Dedifferentiated amniotic fluid mesenchymal stem cell (primary cell): ENCODE measurements around the gene HOXC11.

ENCODE experiments used
- DNase-seq: peaks from one replicate; pipeline ENCODE4 v3.0.0-alpha.2; 2016; ENCODE audit errors: extremely low spot score

HOXC11 gene

GRCh38 chr12:53942467-53942997 lies 30.4 kb upstream of the HOXC11 start:
- no peak for DNase-seq

- no peak for DNase-seq
Observed at GRCh38 chr12:53944209-53944608, 28.7 kb upstream of the HOXC11 start.

DNA sequence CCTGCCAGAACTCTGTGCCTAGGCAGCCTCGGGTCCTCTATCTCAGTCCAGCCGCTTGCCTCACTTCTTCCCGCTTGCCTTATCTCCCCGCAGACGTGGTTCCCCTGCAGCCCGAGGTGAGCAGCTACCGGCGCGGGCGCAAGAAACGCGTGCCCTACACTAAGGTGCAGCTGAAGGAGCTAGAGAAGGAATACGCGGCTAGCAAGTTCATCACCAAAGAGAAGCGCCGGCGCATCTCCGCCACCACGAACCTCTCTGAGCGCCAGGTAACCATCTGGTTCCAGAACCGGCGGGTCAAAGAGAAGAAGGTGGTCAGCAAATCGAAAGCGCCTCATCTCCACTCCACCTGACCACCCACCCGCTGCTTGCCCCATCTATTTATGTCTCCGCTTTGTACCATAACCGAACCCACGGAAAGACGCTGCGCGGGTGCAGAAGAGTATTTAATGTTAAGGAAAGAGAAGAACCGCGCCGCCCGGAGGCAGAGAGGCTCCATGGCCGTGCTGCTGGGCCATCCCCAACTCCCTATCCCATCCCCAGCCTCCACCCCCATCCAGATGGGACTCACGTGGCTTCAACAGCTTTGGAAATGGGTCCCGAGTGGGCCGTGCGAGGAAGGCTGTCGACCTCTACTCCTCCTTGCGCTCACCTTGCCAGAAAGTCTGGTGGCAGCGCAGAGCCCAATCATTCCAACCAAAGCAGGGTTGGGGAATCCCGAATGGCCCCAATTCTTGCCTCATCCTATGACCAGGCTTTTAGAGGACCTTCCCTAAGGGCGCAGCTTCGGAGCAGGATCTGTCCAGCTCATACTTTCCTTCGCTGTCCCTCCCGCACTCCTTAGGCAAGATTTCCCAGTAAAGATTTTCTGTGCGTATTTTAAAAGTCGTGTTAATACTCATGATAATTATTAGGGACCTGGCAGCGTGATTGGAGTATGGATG lies 27.7 kb upstream of the HOXC11 start:
- DNase-seq: no peak

- no peak for DNase-seq
Observed at GRCh38 chr12:53947743-53948142, 25.2 kb upstream of the HOXC11 start.

DNA sequence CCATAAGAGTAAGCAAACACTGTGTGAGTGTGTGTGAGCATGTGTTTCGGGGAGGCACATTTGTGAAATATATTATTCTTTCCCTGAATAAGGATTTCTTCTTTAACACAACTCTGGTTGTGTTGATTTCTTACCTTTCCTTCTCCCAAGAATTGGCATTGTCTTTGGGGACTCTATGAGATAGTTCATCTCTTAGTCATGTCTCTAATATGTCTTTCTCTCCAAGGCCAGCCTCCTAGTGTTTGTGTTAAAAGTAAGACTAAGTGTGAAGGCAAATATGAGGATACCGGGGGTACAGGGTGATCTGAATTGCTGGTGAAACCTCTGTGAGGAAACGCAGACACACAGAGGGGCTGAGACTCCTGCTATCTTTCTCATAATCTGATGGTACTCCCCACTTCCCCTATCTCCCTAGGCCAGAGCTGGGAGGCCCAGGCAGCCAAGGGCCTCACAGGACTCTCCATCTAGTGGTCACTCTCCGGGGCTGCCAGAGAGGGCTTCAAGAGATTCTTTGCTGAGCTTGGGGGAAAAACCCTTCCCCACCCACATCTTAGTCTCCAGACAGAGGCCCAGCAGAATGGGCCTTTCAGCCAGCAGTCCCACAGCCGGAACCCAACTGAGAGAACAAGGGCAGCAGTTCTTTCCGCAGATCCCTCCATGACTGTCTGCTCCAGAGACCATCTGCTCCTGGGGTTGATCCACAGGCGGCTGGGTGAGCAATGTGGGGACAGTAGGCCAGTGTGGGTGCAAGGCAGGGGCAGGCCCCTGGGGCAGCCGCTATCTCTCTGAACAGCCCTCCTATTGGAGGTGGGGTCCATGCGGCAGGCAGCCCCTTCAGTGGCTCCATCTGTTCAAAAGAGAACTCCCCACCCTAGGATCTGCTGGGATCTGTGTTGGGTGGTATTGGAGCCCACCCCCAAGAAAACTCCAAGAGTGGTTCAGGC lies 24.0 kb upstream of the HOXC11 start:
- DNase-seq: no peak

- DNase-seq: no peak
Observed at GRCh38 chr12:53949631-53950436, 23.1 kb upstream of the HOXC11 start.

DNA sequence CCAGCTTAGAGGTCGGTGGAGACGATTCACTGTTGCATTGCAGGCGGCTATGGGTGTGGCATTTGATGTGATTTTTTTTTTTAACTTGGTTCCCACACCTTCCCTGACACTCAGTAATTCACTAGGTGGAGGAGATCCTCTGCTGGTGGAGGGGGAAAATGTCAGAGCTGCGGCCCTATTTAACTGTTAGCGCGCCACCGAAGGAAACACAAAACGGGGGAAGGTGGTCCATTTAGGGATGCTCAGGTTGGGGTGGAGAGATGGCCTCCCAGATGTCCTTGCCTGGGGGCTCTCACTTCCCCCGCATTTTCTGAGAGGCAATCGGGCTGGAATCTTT lies 22.5 kb upstream of the HOXC11 start:
- DNase-seq: no peak

GRCh38 chr12:53950789-53951576 lies 21.9 kb upstream of the HOXC11 start:
- no peak for DNase-seq

DNA sequence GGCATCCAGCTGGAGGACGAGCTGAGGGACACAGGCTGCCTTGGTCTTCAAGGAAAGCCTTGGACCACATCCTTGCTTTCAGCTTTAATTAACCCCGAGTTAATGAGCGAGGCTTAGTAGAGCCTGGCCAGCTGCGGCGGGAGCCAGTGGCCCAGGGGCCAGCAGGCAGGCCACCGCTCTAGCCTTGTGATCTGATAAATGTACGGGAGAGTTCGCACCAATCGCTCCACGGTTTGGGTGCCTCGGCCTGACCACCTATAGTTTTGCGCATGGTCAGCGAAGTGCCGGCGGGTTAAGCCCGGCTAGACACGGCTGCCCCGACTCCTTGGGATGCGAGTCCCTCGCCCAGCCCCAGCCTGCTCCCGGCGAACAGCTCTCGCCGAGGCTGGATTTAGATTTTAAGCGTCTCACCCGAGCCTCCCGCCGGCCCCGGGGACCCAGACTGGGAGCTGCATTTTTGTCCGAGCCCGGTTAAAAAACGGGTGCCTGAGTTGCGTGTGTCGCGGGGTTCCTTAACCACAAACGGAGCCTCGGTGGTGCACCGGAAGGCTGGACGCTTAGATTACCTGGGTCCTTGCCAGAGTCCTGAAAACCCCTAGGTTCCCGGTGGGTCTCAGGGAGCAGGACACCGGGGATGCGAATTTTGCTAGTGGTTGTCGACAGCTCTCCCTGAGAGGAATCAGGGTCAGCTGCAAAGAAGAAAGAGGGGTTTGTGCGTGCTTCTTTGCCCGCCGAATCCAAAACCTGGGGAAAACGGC lies 21.2 kb upstream of the HOXC11 start:
- no peak for DNase-seq

DNA sequence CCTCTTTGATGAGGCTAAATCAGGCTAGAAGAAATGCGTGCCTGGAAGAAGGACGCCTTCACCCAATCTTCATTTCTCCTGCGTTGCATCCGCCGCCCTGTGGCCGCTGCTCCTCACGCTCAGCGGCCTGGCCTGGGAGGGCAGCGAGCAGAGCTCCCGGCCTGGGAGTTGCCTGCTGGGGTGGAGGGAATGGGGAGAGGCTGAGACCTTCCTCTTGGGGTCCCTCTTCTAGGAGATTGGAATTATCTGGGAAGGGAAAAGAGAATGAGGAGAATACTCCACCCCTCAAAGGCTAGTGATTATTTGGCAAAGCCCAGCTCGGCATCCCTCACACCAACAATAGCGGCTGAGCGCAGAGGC lies 20.6 kb upstream of the HOXC11 start:
- DNase-seq: no peak

GRCh38 chr12:53952871-53953734 lies 19.8 kb upstream of the HOXC11 start:
- no peak for DNase-seq

DNA sequence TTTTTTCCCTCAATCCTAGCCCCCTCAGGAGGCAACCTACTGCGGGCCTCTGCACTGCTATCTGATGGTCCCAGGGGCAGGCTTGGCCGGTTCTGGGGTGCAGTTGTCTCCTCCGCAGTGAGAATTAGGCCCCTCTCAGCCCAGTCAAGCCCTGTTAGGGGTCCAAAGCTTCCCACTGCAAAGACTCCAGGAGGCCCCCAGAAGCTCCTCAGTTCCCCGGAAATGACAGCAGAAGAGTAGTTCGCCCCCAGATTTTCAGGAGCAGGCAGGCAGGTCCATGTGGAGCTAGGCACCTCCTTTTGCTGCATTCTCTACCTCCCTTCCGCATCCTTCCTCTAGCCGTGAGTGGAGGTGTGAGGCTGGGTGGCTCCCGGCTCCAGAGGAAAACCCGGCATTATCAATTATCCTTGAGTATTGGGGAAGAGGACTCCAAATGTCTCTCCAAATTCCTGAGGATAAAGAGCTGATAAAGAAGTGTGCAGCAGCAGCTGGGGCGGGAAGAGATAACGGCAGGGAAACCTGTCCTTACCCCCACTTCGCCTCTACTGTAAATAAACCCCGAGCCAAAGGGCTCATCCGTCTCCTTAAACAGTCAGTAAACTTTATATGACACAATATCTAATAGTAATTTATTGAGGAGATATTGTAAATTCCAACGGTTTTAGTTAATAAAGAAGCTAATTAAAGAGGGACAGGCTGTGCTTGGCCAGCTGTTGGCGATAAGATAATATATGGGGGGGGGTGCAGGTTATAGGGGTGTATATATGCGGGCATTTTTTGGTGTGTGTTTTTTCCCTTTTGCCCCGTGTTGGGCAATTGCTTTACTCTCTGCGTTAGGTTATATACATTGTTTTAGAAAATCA lies 18.9 kb upstream of the HOXC11 start:
- DNase-seq: no peak

DNA sequence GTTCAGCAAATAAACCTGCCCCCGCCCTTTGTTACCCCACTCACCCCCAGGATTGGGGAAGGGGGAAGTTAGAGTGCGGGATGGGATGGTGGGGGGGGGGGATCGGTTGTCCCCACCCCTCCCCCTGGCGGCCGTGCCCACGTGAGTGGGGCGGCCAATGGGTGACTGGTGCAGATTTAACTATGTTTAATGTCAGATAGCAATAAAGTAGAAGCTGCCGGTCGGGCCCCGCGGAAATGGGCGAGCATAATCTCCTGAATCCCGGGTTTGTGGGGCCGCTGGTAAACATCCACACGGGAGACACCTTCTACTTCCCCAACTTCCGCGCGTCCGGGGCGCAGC lies 18.3 kb upstream of the HOXC11 start, which contains the start of gene HOXC12:
HOXC12 (plus strand) TSS at position 210 of the 342 bp plus-strand sequence; CDS start at position 237, 27 bp downstream.
- no peak for DNase-seq

- DNase-seq: no peak
Observed at GRCh38 chr12:53955036-53955775, 17.7 kb upstream of the HOXC11 start.

GRCh38 chr12:53955776-53956250 lies 17.1 kb upstream of the HOXC11 start:
- DNase-seq: no peak

GRCh38 chr12:53956251-53956887 lies 16.6 kb upstream of the HOXC11 start:
- DNase-seq: no peak
